Measurements from ENCODE around the gene GPR156.
"Not testable (repeated sequence)": the region's sequence is repeated elsewhere in the genome, so short reads cannot be mapped to it uniquely, and the experiment has no call there.

GPR156 gene

DNA sequence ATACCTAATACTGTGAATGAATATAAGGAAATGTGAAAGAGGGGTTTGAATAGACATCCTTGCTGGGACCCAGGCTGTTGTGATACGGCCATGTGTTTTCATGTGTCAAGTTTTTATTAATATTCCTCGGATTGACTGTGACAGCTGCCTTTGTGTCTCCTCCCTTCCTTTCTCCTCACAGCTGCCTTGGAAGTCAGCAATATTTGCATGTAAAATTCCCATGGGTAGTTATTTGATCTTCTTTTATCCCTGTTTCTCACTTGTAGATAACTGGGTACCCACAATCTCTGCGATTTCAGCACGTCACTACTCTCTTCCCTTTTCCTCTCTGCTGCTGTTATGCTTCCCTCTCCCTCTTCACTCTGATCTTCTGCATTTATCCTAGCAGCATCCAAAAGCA is 9.4 kb downstream of the GPR156 start:
- DNase-seq (ENCODE audit: low read depth in 1 of 2, low spot score in 1 of 2): no peak

DNA sequence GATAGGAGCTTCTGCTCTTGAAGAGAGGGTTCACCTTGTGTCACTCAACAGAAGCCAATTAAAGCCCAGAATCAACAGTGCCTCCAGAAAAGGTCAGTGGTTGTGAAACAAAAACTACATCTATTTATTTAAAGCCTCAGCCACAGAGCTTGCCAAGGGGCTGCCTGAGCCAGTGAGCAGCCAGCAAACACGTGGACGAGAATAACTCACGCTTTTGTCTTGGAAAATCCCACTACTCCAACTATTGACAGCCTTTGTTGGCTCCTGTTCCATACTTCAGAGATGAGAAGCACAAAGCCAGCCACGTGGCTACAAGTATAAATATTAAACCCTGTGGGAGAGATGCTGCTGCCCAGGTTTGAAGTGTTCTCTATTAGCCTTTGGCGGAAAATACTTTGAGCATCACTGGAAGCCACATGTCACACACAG is 10.3 kb downstream of the GPR156 start:
- no peak for DNase-seq (ENCODE audit: low read depth in 1 of 2, low spot score in 1 of 2)

DNA sequence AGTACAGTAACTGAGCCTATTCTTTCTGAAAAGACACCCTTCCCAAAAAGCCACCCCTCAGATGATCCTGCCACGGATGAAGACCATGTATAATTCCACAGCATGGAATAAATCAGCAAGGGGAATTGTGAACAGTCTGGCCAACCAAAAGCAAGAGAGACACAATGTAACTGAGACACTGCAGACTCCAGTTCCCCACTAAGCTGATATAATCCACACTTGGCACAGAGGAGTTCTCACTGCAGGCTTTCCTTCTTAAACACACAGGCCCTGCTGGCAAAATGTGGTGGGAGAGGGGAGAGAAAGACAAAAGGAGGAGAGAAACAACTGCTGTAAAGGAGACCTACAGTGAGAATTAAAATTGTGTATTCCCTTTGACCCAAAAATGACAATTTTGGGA is 12.7 kb downstream of the GPR156 start:
- no peak for DNase-seq (ENCODE audit: low read depth in 1 of 2, low spot score in 1 of 2)

DNA sequence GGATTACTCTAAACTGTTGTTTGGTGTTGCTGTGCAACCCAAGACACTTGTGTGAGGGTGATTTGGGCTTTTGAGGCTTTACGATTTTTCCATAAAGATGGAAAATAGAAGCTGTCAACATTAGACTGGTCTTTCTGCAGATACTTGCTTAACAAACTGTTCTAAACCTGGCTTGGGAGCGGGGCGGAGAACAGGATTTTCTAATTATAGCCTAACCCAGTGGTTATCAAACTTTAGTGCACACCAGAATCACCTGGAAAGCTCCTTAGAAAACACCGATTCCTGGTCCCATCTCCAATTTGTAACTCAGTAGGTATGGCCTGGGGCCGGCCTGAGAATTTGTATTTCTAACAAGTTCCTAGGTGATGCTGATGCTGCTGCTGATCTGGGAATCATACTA is 19.0 kb downstream of the GPR156 start:
- DNase-seq (ENCODE audit: low read depth in 1 of 2, low spot score in 1 of 2): no peak

DNA sequence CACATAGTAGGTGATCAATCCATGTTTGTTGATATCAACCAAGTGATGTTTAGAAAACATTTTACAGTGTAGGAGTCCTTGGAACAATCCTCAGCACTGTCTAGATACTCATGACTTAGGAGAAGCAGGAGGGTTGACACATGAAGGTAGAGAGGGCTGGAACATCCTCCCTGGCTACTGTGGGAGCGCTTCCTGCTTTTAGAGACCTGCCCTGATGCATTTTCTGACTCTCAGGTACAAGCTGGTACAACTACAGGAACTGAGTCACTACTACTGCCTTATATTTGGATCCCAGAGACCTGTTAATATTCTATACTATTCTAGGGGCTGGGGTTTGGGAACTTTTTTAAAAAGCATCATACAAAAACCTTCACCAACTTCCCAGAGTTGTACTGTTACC is 20.1 kb downstream of the GPR156 start:
- DNase-seq (ENCODE audit: low read depth in 1 of 2, low spot score in 1 of 2): no peak

DNA sequence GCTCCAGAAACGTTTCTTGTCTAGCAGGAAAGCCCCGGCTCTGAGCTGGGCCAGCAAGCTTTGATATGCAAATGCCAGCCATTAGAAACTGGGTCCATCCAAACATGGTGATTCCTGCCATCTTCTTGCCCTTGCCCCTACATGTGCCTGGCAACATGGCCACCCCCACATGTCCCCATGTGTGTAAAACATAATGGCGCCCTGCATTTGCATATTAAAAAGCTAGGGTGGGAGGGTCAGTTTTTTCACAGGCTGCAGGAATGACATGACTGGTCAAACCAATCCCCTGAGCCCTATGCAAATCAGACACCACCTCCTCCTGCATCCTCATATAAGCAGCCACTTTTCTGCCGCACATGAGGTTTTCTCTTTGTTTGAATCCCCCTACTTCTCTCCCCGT is 21.2 kb downstream of the GPR156 start:
- no peak for DNase-seq (ENCODE audit: low read depth in 1 of 2, low spot score in 1 of 2)

DNA sequence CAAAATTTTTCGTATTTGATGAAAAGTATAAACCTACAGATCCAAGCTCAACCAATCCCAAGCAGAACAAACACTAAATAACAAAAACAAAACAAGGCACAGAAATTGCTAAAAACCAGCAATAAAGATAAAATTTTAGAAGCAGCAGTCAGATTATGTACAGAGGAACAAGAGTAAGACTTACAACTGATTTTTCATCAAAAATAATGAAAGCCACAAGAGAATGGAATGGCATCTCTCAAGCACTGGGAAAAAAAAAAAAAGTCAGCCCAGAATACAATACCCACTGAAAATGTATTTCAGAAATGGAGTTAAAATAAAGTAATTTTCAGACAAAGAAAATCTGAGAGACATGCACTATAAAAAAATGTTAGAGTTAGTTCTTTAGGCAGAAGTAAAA is 27.0 kb downstream of the GPR156 start:
- no peak for DNase-seq (ENCODE audit: low read depth in 1 of 2, low spot score in 1 of 2)

DNA sequence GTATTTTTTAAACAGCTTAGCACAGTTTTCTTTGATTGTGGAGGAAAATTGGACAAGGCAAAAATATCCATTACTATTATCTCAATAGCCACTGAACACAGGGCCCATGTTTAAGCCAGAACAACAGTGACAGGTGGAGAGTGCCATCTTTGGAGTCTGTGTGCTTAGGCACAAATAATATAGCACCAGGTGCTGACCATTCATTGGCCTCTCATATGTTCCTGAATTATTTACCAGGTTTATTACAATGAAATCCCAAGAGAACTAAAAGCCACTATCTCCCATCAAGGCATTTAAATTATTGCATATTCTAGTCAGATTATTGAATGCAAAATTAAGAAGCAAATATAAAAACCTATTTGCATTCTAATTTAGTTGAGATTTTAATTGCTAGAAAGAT is 39.6 kb downstream of the GPR156 start:
- no peak for DNase-seq (ENCODE audit: low read depth in 1 of 2, low spot score in 1 of 2)

DNA sequence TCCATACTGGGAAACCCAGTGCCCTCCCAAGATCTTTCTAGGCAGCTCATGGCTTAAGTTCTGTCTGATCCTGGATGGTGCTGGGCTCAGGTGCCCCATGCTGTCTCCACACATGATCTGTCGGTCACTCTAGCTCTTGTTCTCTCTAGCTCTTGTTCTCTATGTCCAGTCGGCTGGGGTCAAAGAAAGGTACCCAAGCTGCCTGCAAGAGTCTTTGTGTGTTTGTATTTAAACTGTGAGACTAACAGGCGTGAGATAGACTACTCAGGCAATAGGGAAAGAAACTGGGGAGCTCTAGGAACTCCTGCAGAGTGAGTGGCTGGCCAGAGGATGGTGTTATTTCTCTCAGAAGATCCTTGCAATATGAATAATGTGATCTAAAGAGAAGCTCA is 40.2 kb downstream of the GPR156 start:
- no peak for DNase-seq (ENCODE audit: low read depth in 1 of 2, low spot score in 1 of 2)

DNA sequence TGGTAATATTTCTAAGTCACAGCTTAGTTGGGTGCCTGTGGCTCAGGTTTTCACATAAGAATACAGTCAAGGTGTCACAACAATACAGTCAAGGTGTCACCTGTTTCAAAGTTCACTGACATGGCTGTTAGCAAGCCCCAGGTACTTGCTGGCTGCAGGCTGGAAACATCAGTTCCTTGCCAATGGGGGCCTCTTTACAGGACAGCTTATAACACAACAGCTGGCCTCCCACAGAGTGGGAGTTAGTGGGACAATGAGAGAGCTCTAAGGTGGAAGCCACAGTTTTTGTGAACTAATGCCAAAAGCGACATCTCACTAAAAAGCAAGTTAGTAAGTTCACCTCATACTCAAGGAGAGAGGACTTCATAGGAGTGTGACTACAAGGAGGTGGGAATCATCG is 45.4 kb downstream of the GPR156 start:
- no peak for DNase-seq (ENCODE audit: low read depth in 1 of 2, low spot score in 1 of 2)

DNA sequence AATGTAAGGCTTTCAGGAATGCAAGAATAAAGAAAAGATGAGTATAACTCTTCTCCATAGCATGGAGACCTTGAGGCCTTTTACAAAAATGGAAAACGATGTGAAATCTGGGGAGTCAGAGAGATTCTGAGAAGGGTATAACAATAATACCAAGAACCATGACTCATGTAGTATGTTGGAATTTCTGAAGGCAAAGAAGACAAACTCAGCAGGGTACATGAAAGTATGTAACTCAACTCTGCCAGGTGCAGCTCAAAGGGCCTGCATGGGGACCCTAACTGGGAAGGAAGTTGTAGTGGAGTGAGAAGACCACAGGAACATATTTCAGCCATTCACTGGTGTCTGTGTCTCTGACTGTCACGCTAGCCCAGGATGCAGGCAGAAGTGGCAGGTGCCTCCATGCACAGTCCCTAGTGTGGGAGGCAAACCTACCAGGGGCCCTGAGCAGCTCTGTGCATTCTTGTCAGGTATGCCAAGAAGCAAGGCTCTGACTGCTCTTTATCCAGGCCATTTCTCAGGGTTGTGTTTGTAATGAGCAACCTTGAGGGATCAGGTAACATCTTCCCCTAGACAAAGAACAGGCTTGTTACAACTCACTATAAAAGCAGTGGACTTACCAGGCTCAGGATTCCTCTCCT is 57.2 kb downstream of the GPR156 start:
- DNase-seq (ENCODE audit: low read depth in 1 of 2, low spot score in 1 of 2): no peak

DNA sequence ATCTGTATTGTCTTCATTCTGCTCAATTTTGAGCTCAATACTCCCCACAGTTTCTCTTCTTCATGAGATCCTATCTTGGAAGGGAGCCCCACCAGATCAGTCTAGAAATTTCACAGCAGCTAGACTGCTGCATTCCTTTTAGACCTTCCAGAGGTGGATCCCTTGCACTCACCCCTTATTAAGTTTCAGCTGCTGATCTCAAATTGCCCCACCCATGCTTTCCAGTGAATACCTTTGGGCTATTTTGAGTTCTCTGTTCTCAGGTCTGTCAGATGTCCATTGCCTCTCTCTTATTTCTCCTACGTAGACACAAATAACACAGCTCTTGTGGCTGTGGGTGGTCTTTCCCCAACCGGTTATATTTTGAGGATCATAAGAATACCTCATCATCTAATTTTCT is 60.8 kb downstream of the GPR156 start:
- no peak for DNase-seq (ENCODE audit: low read depth in 1 of 2, low spot score in 1 of 2)

DNA sequence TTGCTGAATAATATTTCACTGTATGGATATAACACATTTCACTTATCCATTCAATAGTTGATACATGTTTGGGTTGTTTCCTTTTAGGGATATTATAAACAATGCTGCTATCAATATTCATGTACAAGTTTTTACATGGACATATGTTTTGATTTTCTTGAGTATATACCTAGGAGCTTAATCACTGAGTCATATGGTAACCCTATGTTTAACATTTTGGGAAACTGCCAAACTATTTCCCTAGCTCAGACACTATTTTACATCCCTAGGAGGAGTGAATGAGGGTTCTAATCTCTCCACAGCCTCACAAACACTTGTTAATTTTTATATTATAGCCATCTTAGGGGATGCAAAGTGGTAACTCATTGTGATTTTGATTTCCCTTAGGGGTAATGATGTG is 66.0 kb downstream of the GPR156 start:
- no peak for DNase-seq (ENCODE audit: low read depth in 1 of 2, low spot score in 1 of 2)

DNA sequence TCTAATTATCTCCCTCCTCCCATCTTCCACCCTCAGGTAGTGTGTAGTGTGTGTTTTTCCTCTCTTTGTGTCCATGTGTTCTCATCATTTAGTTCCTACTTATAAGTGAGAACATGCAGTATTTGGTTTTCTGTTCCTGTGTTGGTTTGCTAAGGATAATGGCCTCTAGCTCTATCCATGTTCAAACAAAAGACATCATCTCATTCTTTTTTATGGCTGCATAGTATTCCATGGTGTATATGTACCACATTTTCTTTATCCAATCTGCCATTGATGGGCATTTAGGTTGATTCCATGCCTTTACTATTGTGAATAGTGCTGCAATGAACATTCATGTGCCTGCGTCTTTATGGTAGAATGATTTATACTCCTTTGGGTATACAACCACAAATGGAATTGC is 68.4 kb downstream of the GPR156 start:
- not testable (repeated sequence) for DNase-seq (ENCODE audit: low read depth in 1 of 2, low spot score in 1 of 2)

DNA sequence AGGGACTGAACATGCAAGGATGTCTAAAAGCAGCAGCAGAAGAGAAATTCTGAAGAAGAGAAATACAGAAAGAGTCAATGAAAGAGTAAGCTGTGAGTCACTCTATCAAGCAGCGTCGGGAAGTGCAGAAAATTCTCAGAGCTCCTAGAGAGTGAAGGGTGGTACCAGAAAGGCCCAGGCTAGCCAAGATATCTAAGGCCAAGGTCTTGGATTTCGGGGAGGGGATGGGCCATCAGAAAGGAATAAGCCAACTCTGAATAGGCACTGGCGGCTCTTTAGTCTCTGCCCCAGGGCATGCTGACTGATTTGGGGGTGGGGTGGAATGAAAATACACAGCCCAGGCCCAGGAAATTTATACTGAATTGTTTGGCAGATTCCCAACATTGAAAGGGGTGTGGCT is 70.8 kb downstream of the GPR156 start:
- DNase-seq (ENCODE audit: low read depth in 1 of 2, low spot score in 1 of 2): no peak

DNA sequence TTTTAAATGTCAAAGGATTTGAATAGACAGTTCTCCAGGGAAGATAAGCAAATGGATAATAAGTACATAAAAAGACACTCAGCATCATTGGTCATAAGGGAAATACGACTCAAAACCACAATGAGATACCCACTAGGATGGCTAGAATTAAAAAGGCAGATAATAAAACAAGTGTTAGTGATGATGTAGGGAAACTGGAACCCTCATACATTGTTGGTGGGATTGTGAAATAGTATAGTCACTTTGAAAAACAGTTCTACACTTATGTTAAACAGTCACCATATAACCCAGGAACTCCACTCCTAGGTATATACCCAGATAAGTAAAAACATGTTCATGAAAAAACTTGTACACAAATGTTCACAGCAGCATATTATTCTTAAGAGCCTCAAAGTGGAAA is 72.5 kb downstream of the GPR156 start:
- DNase-seq (ENCODE audit: low read depth in 1 of 2, low spot score in 1 of 2): no peak

DNA sequence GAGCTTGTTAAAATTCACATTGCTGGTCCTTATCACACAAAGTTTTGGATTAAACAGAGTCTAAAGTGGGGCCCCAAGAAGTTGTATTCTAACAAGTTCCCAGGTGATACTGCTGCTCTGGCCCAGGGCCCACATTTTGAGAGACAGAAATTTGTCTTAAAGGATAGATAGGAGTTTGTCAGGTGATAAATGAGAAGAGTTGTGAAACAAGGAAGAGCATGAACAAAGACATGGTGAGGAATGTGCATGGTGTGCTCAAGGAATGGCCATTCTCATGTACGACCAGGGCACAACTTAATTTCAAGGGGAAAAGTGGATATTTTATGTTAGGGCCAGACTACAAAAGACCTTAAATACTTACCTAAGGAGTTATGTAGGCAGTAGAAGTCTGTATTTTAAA is 75.6 kb downstream of the GPR156 start:
- no peak for DNase-seq (ENCODE audit: low read depth in 1 of 2, low spot score in 1 of 2)

DNA sequence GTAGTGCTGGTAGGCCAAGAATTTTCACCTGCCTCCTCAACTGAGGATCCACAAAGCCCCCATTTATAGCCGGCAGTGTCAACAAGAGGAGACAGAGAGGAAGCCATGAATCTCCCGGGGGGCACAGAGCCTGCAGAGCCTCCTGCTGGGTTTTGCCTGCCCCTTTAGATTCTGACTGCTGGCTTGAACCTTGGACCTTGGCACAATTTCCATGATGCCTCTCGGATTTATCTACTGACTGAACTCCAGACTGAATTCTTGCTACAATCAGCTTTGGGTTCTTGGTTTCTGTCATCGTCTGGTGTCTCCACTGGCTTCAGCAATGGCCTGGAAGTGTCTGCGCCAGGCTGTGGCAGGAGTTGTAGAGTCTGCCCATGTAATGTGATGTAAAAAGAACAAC is 80.7 kb downstream of the GPR156 start:
- no peak for DNase-seq (ENCODE audit: low read depth in 1 of 2, low spot score in 1 of 2)

DNA sequence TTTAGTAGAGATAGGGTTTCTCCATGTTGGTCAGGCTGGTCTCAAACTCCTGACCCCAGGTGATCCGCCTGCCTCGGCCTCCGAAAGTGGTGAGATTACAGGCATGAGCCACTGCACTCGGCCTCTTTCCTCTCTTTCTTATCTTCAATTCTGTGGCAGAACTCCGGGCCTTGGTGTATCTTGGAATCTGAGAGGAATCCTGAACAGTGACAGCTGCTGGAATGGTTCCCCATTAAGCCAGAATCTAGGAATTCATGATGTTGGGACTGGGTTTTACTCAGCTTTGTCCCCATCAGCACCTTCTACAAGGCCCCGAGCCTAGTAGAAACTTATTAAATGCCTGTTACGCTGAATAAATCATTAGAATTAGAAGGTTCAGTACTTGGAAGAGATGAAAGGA is 81.4 kb downstream of the GPR156 start:
- no peak for DNase-seq (ENCODE audit: low read depth in 1 of 2, low spot score in 1 of 2)

DNA sequence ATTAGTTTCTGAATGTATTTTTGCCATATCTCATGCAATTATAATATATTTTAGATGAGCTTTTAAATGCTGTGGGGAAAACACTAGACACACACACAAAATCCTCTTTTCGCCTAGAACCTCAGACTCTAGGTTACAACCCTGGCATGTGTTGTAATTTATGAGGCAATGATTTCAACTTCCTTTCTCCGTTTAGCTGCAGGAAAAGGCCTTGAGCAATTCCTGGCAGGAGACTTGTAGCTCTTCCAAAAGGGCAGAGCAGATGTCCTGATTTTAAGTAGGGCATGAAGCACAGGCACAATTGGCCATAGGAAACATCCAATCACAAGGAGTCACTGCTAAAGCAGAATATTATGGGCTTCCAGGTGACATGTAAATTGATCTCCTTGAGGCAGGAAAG is 82.0 kb downstream of the GPR156 start:
- no peak for DNase-seq (ENCODE audit: low read depth in 1 of 2, low spot score in 1 of 2)

DNA sequence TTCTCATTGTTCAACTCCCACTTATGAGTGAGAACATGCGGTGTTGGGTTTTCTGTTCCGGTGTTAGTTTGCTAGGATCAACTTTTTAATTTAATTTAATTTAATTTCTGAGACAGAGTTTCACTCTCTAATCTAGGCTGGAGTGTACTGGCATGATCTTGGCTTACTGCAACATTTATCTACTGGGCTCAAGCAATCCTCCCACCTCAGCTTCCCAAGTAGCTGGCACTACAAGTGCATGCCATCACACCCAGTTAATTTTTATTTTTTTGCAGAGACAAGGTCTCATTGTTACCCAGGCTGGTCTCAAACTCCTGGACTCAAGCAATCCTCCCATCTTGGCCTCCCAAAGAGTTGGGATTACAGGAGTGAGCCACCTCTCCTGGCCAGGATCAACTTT is 82.7 kb downstream of the GPR156 start:
- no peak for DNase-seq (ENCODE audit: low read depth in 1 of 2, low spot score in 1 of 2)

DNA sequence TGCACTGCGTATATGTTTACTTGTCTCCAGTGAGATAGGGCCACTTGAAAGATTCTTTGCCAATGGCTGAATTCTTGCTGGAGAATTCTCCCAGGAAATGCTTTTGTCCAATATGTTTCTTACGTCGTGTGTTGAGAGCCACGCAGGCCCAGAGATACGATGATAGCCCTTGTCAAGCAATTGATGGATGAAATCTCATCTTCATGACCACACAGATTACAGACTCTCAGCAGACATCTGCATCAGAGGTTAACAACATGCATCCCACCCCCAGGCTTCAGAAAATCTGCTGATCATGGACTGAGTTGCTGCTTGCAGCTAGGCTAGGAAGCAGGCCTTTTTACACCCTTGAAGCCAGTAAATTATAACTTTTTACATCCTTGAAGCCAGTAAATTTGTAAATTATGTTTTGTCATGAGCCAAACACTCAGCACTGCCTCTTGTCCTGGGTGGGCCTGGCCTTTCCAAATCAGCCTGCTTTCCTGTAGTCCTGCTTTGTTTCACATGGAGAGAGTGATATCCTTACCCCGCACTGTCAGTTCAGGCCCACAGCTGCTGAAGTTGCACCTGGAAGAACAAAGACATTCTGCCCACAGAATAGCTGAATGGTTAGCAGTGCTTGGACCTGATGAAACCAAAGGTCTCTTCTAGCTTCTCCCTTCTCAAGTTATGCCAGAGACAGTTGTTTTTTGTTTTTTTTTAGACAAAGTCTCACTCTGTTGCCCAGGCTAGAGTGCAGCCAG is 84.4 kb downstream of the GPR156 start:
- no peak for DNase-seq (ENCODE audit: low read depth in 1 of 2, low spot score in 1 of 2)

DNA sequence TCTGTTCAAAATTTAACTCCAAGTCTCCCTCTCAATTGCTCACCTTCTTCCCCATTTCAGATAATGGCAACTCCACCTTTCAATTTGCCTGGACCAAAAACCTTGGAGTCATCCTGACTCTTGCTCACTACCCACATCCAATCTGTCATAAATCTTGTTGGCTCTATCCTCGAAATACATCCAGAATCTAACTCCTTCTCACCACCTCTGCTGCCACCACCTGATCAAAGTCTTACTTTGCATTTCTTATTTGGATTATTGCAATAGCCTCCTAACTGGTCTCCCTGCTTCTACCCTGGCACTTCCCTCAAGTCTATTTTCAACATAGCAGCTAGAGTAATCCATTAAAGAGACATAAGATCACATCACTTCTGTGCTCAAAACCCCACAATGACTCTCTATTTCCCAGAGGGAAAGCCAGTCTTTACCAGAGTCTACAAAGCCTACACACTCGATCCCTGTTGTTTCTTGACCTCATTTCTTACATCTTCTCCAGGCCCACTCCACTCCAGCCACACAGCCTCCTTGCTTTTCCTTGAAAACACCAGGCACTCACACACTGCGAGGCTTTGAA is 86.6 kb downstream of the GPR156 start:
- no peak for DNase-seq (ENCODE audit: low read depth in 1 of 2, low spot score in 1 of 2)
